ENCODE data around the gene FADS2. TPM values are rescaled to one million over a fixed set of nuclear protein-coding genes. Genes with fewer than 3 reads are reported as not detected.

The FADS2 gene
- total RNA-seq, 4 donors from 2014 or later = 2.2 to 13.7 (median 6.8) TPM

GRCh38 chr11:61834278-61835048 lies 6.4 kb downstream of the FADS2 start:
- peaks cover 0 to 9% (median 0%) of the 10 kb centered on the region in 3 donors for H3K36me3 ChIP-seq
- intact Hi-C loops (cut with DNase I) = no loop called here
- H3K4me1 ChIP-seq = peaks cover 4 to 40% (median 8%) of the 10 kb centered on the region in 3 donors

GRCh38 chr11:61836193-61836592 lies 8.1 kb downstream of the FADS2 start:
- DNase-seq = no peak
- TF ChIP-seq CTCF (IDR thresholded peaks at IDR 0.05) (no peak), POLR2A (IDR thresholded peaks at IDR 0.05) (no peak)
- peaks cover 4 to 23% (median 6%) of the 10 kb centered on the region in 3 donors for H3K4me1 ChIP-seq
- H3K4me3 ChIP-seq = no peak overlapping the region
- H3K27ac ChIP-seq = no peak overlapping the region
- 92 to 96% methylated on average over 8 of the region's 8 CpGs for WGBS, 2 donors
- peaks cover 0 to 4% (median 0%) of the 10 kb centered on the region in 4 donors for H3K27me3 ChIP-seq
- no peaks in the 10 kb centered on the region for H3K9me3 ChIP-seq
- peaks cover 0 to 24% (median 0%) of the 10 kb centered on the region in 3 donors for H3K36me3 ChIP-seq
- intact Hi-C loops (cut with DNase I) = no loop called here

More at GRCh38 chr11:61834278-61835048, 6.4 kb downstream of the FADS2 start:
- 62 to 63% methylated on average over 3 to 8 of the region's 12 CpGs for WGBS, 2 donors
- Histone ChIP-seq H3K9me3 (no peaks in the 10 kb centered on the region), H3K27ac (peak overlapping the region in 3 of 4 donors; percentile 43 to 78 (median 73)), H3K4me3 (no peak overlapping the region), H3K27me3 (peaks cover 0 to 9% (median 0%) of the 10 kb centered on the region in 4 donors)
- no peak for DNase-seq
- TF ChIP-seq POLR2A (IDR thresholded peaks at IDR 0.05) (peak in 1 of 4 donors; percentile 11), CTCF (IDR thresholded peaks at IDR 0.05) (no peak)

- no peak overlapping the region for H3K27ac ChIP-seq
- 71 to 76% methylated on average over 7 of the region's 15 CpGs for WGBS, 2 donors
- H3K4me3 ChIP-seq = no peak overlapping the region
- TF ChIP-seq POLR2A (IDR thresholded peaks at IDR 0.05) = no peak
- TF ChIP-seq CTCF (IDR thresholded peaks at IDR 0.05) = no peak
- H3K9me3 ChIP-seq = no peaks in the 10 kb centered on the region
- H3K27me3 ChIP-seq = peaks cover 0 to under 1% (median 0%) of the 10 kb centered on the region in 4 donors
- intact Hi-C loops (cut with DNase I) = no loop called here
- peaks cover 4 to 18% (median 6%) of the 10 kb centered on the region in 3 donors for H3K4me1 ChIP-seq
- DNase-seq = no peak
- H3K36me3 ChIP-seq = peaks cover 0 to 38% (median 0%) of the 10 kb centered on the region in 3 donors
These were observed 9.4 kb downstream of the FADS2 start for GRCh38 chr11:61837411-61838005.

GRCh38 chr11:61838501-61838900 lies 10.4 kb downstream of the FADS2 start:
- TF ChIP-seq POLR2A (IDR thresholded peaks at IDR 0.05) = no peak
- no peak for TF ChIP-seq CTCF (IDR thresholded peaks at IDR 0.05)
- Histone ChIP-seq H3K4me1 (peaks cover 4 to 18% (median 6%) of the 10 kb centered on the region in 3 donors), H3K36me3 (peaks cover 0 to 46% (median 0%) of the 10 kb centered on the region in 3 donors), H3K9me3 (no peaks in the 10 kb centered on the region), H3K27me3 (no peaks in the 10 kb centered on the region), H3K27ac (no peak overlapping the region), H3K4me3 (no peak overlapping the region)
- DNase-seq = no peak
- 85 to 93% methylated on average over 5 of the region's 5 CpGs for WGBS, 2 donors
- intact Hi-C loops (cut with DNase I) = no loop called here

GRCh38 chr11:61838921-61839320 lies 10.8 kb downstream of the FADS2 start:
- TF ChIP-seq POLR2A (IDR thresholded peaks at IDR 0.05) (no peak), CTCF (IDR thresholded peaks at IDR 0.05) (no peak)
- 89 to 92% methylated on average over 10 of the region's 10 CpGs for WGBS, 2 donors
- peaks cover 4 to 17% (median 6%) of the 10 kb centered on the region in 3 donors for H3K4me1 ChIP-seq
- intact Hi-C loops (cut with DNase I) = no loop called here
- peaks cover 0 to 51% (median 0%) of the 10 kb centered on the region in 3 donors for H3K36me3 ChIP-seq
- no peaks in the 10 kb centered on the region for H3K9me3 ChIP-seq
- no peaks in the 10 kb centered on the region for H3K27me3 ChIP-seq
- no peak overlapping the region for H3K27ac ChIP-seq
- no peak for DNase-seq
- H3K4me3 ChIP-seq = no peak overlapping the region
